Measurements from ENCODE around the gene GPS2. TPM values are rescaled to one million over a fixed set of nuclear protein-coding genes. Genes with fewer than 3 reads are reported as not detected.
"Not testable (repeated sequence)": the region's sequence is repeated elsewhere in the genome, so short reads cannot be mapped to it uniquely, and the experiment has no call there.

Gene GPS2
- total RNA-seq, 4 donors from 2014 or later: 96.5 to 578 (median 150) TPM

GRCh38 chr17:7346761-7347614, 31.8 kb upstream of the GPS2 start:
- 79 to 82% methylated on average over 3 to 18 of the region's 18 CpGs for WGBS, 2 donors (ENCODE audit: low coverage in 1 of 2)
- Histone ChIP-seq H3K4me1 (peaks cover 0 to 24% (median 19%) of the 10 kb centered on the region in 4 donors), H3K27me3 (peaks cover 5% of the 10 kb centered on the region), H3K9me3 (no peaks in the 10 kb centered on the region), H3K36me3 (no peaks in the 10 kb centered on the region), H3K27ac (no peak overlapping the region), H3K4me3 (no peak overlapping the region)
- no peak for DNase-seq
- TF ChIP-seq EP300 (IDR thresholded peaks at IDR 0.05; ENCODE audit: low read depth) (no peak), POLR2AphosphoS5 (IDR thresholded peaks at IDR 0.05) (no peak), POLR2A (IDR thresholded peaks at IDR 0.05) (peak; percentile 4)
- TF ChIP-seq, protein P1, sequence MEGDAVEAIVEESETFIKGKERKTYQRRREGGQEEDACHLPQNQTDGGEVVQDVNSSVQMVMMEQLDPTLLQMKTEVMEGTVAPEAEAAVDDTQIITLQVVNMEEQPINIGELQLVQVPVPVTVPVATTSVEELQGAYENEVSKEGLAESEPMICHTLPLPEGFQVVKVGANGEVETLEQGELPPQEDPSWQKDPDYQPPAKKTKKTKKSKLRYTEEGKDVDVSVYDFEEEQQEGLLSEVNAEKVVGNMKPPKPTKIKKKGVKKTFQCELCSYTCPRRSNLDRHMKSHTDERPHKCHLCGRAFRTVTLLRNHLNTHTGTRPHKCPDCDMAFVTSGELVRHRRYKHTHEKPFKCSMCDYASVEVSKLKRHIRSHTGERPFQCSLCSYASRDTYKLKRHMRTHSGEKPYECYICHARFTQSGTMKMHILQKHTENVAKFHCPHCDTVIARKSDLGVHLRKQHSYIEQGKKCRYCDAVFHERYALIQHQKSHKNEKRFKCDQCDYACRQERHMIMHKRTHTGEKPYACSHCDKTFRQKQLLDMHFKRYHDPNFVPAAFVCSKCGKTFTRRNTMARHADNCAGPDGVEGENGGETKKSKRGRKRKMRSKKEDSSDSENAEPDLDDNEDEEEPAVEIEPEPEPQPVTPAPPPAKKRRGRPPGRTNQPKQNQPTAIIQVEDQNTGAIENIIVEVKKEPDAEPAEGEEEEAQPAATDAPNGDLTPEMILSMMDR (IDR thresholded peaks at IDR 0.05): no peak
- intact Hi-C loops (cut with DNase I; ENCODE audit: low total_unique reads) (no loop called here), in situ Hi-C loops (cut with MboI; ENCODE audit: low pct_ligation_motif_present in 1 of 4, low pct_unique_long_range_greater_than_20kb in 1 of 4, low sequenced_read_pairs in 3 of 4) (loop anchor here in 2 of 4 donors (10.0 to 25.0 kb wide), 2 partner anchors 72 to 310 kb away; partner anchors contain the start of genes SLC16A11 (in 1 of the 2) and SLC16A13 (in 1 of the 2))

GRCh38 chr17:7343250-7343649, 28.1 kb upstream of the GPS2 start:
- in situ Hi-C loops (cut with MboI; ENCODE audit: low pct_ligation_motif_present in 1 of 4, low pct_unique_long_range_greater_than_20kb in 1 of 4, low sequenced_read_pairs in 3 of 4) (loop anchor here in 2 of 4 donors (10.0 to 25.0 kb wide), 2 partner anchors 68 to 306 kb away; partner anchors contain the start of genes SLC16A11 (in 1 of the 2) and SLC16A13 (in 1 of the 2)), intact Hi-C loops (cut with DNase I; ENCODE audit: low total_unique reads) (no loop called here)
- DNase-seq: no peak
- Histone ChIP-seq H3K4me1 (no peaks in the 10 kb centered on the region), H3K9me3 (no peaks in the 10 kb centered on the region), H3K27ac (no peak overlapping the region), H3K27me3 (peaks cover 18% of the 10 kb centered on the region), H3K4me3 (no peak overlapping the region), H3K36me3 (no peaks in the 10 kb centered on the region)
- WGBS, 2 donors (ENCODE audit: low coverage in 1 of 2): 78 to 89% methylated on average over 10 to 15 of the region's 15 CpGs
- TF ChIP-seq, protein P1 (IDR thresholded peaks at IDR 0.05): no peak

DNA sequence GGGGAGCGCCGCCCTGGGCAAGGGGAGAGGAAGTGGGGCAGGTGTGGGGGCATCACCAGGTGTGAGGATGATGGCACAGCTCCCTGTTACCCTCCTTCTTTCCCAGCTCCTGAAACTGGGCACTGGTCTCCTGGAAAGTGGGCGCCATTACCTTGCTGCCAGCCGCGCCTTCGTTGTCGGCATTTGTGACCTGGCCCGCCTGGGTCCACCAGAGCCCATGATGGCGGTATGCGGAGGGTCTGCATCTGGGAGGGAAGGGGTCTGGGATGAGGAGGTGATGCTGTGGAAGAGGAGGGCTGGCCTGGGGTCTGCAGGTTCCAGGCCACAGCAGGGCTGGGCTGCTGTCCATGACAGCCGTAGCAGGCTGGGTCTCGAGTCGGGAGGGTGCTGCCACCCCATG, 26.7 kb upstream of the GPS2 start:
- Histone ChIP-seq H3K4me3 (no peak overlapping the region), H3K27ac (no peak overlapping the region), H3K36me3 (no peaks in the 10 kb centered on the region), H3K9me3 (no peaks in the 10 kb centered on the region), H3K27me3 (peaks cover 18% of the 10 kb centered on the region), H3K4me1 (no peaks in the 10 kb centered on the region)
- DNase-seq: no peak
- TF ChIP-seq POLR2AphosphoS5 (IDR thresholded peaks at IDR 0.05) (no peak), EP300 (IDR thresholded peaks at IDR 0.05; ENCODE audit: low read depth) (no peak), POLR2A (IDR thresholded peaks at IDR 0.05) (no peak)
- in situ Hi-C loops (cut with MboI; ENCODE audit: low pct_ligation_motif_present in 1 of 4, low pct_unique_long_range_greater_than_20kb in 1 of 4, low sequenced_read_pairs in 3 of 4) (loop anchor here in 2 of 4 donors (10.0 to 25.0 kb wide), 2 partner anchors 67 to 305 kb away; partner anchors contain the start of genes SLC16A11 (in 1 of the 2) and SLC16A13 (in 1 of the 2)), intact Hi-C loops (cut with DNase I; ENCODE audit: low total_unique reads) (no loop called here)
- WGBS, 2 donors (ENCODE audit: low coverage in 1 of 2): 73 to 91% methylated on average over 3 to 13 of the region's 13 CpGs

DNA sequence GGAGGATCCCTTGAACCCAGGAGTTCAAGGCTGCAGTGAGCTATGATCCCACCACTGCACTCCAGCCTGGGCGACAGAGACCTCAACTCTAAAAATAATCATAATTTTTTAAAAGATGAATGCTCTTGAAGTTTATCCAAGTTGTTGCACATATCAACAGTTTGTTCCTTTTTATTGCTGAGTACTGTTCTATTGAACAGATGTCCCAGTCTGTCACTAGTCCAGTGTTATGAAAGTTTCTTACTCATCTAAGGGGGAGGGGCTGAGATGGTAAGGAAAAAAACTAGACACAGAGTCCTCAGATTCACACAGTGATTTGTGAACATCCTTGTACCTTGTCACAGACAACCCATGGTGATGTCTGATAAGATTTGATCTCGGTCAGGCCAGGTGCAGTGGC, 25.0 kb upstream of the GPS2 start:
- H3K4me1 ChIP-seq: no peaks in the 10 kb centered on the region
- TF ChIP-seq POLR2AphosphoS5 (IDR thresholded peaks at IDR 0.05): no peak
- TF ChIP-seq EP300 (IDR thresholded peaks at IDR 0.05; ENCODE audit: low read depth): no peak
- TF ChIP-seq, protein P1 (IDR thresholded peaks at IDR 0.05): no peak
- TF ChIP-seq POLR2A (IDR thresholded peaks at IDR 0.05): no peak
- no peak for DNase-seq
- no peak overlapping the region for H3K4me3 ChIP-seq
- intact Hi-C loops (cut with DNase I; ENCODE audit: low total_unique reads) (no loop called here), in situ Hi-C loops (cut with MboI; ENCODE audit: low pct_ligation_motif_present in 1 of 4, low pct_unique_long_range_greater_than_20kb in 1 of 4, low sequenced_read_pairs in 3 of 4) (loop anchor here in 2 of 4 donors (10.0 to 25.0 kb wide), 2 partner anchors 65 to 303 kb away; partner anchors contain the start of genes SLC16A11 (in 1 of the 2) and SLC16A13 (in 1 of the 2))
- H3K36me3 ChIP-seq: no peaks in the 10 kb centered on the region
- H3K9me3 ChIP-seq: no peaks in the 10 kb centered on the region
- WGBS, 2 donors (ENCODE audit: low coverage in 1 of 2): 59% methylated on average over 2 of the region's 2 CpGs; no CpG with 5 or more reads in 1 of the 2 donors
- H3K27me3 ChIP-seq: peaks cover 22% of the 10 kb centered on the region
- no peak overlapping the region for H3K27ac ChIP-seq

DNA sequence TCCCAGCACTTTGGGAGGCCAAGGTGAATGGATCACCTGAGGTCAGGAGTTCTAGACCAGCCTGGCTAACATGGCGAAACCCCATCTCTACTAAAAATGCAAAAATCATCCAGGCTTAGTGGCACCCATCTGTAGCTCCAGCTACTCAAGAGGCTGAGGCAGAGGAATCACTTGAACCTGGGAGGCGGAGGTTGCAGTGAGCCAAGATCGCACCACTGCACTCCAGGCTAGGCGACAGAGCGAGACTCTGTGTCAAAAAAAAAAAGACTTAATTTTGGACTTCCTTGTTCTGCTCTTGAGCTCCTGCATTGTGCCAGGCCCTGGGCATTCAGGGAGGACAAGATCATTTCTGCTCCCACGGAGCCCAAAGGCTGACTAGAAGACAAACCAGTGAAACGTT, 22.4 kb upstream of the GPS2 start:
- Histone ChIP-seq H3K4me3 (peak overlapping the region in 1 of 4 donors; percentile 38), H3K27ac (peak overlapping the region in 2 of 4 donors; percentile 57 to 77), H3K27me3 (peaks cover 17% of the 10 kb centered on the region)
- in situ Hi-C loops (cut with MboI; ENCODE audit: low pct_ligation_motif_present in 1 of 4, low pct_unique_long_range_greater_than_20kb in 1 of 4, low sequenced_read_pairs in 3 of 4): loop anchor here in 1 of 4 donors (25.0 kb wide), 1 partner anchor 300 kb away; the partner anchor contains the start of genes SLC16A11 and SLC16A13
- intact Hi-C loops (cut with DNase I; ENCODE audit: low total_unique reads); H3K9me3 ChIP-seq; DNase-seq; H3K36me3 ChIP-seq; H3K4me1 ChIP-seq: not testable (repeated sequence)
- 58 to 60% methylated on average over 3 to 7 of the region's 7 CpGs for WGBS, 2 donors (ENCODE audit: low coverage in 1 of 2)
